GM18502 (cell line): ENCODE measurements around the gene PAX7.

ENCODE experiments used
- ATAC-seq: cut with Tn5 transposase; IDR thresholded peaks from one replicate; pipeline ENCODE4 v1.9.1; 2021; ENCODE audit warnings: mild to moderate bottlenecking; ENCODE audit not compliant: unreplicated experiment, poor library complexity

The PAX7 gene

DNA sequence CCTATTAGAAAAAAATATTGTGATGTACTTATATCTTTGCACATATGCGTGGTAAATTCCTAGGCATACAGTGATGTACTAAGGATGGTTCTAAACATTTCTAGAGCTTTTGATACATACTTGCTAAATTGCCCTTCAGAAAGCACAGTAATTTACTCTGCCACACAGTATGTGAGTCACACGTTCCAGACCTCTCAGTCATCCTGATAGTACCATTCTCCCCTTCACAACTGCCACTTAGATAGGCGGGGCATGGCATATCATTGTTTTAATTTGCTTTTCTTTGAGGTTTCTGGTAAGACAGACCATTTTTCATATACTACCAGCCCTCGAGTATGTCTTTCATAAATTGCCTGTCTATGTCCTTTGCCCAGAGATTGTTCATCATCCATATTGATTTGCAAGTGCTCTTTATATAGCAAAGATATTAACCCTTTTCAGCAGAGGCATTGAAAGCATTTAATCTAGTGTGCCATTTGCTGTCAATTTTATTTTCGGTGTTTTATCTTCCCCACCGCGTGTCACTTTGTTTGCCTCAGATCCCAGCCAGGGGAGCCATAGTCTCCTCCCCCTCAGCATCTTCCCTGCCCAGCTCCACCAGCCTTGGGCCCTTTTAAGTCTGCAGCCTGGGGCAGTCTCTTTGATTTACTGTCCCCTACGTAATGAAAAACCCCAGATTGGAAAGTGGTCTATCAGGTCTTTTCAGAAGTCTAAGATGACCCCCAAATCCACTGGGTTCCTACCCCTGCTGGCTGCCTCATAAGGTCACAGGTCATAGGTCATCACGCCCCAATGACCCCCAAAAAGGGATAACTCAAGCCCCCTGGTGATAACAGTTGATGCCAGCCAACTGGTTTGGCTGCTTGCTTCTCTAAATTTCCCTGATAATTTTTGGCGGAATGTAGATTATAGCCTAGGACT, 11.8 kb upstream of the PAX7 start:
- ATAC-seq = no peak

DNA sequence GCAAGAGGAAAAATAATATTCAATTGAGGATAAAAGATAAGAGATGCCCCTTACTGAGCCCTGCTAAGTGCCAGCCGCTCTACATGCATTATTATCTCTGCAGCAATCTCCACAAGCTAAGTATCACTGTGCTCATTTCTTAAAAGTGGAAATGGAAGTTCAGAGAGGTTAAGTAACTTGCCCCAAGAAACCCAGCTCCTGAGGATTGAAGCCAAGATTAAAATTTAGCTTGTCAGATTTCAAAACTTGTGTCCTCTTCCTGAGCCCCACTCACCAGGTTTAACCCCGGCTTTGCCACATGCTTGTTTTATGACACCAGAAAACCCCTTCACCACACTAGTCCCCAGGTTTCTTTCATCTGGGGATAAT, 11.2 kb upstream of the PAX7 start:
- no peak for ATAC-seq

DNA sequence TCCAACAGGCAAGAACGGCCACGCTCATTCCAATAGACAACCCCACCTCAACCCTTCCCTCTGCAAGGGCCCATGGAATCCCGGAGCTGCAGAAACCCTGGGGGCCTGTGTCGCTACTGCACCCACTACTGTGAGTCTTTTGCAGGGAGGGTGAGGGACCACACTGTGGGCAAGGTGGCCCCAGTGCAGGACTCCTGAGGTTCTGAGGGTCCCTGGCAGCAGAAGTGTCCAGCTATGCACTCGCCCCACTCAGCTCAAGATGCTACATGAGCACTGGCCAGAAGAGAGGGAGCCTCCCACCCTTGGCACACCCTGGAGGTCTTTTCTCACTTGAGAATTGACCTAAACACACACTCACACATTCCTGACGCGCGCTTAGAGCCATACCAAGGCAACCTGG, 2.1 kb upstream of the PAX7 start:
- ATAC-seq = no peak

DNA sequence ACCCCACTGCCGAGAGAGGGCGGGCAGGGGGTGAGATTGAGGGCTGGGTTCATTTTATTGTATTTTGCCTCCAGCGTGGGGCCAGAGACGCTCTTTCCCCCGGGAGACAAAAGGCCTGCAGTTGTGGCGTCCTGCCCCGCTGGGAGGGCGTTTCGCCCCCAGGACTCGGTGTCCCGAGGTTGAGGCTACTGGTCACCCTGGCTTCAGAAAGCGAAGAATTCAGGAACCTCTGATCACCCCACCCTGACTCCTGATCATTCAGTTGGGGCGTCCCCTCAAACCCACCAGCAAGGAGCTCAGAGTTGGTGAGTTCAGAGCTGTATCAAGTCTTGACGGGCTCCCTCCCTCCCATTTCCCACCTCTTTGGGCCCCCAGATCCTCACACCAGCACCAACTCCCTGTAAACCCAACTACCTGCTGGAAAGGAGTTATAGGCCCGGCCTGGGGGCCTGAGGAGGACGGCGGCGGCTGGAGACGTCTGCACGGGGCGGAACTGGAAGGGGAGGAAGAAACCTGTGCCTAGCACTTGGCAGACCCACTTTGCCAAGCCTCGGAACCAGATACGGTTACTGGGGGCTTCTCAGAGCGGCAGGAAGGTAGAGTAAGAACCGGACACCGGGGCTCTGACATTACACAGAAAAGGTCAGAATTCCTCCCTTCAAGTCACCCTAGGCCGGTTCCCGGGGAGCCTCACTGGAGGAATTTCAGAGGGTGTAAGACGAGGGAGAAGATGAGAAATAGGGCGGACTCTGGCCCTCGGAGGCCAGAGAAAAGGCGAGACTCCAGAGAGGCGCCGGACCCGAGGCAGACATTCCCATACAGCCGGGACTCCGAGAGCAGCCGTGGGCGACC, 761 bp upstream of the PAX7 start:
- ATAC-seq = no peak

DNA sequence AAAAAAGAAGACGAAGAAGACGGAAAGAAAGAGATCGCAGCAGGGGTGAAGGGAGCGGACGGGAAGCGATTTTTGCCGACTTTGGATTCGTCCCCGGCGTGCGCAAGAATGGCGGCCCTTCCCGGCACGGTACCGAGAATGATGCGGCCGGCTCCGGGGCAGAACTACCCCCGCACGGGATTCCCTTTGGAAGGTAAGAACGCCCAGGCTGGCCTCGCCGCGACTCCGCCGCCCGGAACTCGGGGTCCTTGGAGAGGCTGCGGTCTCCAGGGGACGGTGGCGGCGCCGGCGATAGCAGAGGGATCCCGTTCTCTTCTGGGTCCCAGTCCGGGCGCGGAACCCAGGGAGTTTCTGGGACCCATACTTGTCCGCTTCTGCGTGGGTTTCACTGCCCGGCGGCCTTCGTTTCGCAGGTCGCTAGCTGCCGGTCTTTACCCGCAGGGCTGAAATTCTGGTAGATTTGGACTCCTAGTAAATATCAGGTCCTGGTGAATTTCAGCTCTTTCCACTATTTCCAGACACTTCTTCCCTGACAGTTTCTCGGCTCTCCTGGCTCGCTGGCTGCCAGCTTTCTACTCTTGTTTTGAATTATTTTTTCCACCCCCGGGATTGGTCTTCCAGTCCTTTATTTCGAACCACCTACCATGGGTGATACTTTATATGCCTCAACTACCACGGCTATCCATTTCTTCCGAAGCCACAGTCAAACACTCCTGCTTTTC, 1.0 kb downstream of the PAX7 start:
- ATAC-seq = no peak

DNA sequence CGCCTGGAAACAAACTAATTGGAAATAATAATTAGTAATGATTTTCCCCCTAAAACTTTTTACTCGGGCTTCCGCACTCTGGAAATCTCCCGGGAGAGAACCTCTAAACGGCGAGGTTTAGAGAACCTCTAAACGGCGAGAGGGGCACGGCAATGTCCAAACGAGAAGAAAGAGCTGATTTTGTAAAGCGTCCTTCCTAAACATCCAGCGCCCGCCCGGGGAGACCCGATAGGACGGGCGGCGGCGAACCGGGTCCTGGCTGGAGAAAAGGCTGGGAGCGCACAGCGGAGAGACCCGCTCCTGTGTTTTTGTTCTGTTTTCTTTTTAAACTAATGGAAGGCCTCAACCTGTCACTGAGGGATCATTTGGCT, 1.6 kb downstream of the PAX7 start:
- ATAC-seq = no peak

DNA sequence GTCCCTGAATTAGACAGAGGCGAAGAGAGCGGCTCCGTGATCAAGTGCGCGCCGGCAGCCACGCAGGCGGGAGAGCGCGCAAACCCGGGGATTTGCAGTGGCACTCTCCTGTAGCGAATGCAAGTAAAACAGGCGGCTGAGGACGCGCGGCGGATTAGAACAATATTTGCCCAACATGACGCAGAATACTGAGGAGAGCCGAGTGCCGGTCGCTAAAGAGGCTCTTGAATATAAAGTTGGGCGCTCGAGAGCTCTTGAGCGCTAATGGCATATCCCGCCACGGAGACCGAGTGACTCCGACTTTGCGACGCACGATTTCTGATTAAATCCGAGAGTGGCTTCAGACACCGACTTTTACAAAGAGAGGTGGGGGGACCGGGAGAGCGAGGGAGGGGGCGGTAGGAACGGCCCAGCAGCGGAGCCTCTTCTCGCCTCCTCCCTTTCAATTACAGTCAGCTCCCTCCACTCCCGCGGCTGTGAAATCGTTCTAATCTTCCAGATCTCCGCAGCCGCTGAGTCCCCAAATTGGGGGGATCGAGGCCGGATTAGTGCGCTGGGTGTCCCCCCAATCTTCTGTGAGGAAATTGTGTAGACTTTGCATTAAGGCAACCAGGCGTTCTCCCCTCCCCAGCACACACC, 2.3 kb downstream of the PAX7 start:
- no peak for ATAC-seq

DNA sequence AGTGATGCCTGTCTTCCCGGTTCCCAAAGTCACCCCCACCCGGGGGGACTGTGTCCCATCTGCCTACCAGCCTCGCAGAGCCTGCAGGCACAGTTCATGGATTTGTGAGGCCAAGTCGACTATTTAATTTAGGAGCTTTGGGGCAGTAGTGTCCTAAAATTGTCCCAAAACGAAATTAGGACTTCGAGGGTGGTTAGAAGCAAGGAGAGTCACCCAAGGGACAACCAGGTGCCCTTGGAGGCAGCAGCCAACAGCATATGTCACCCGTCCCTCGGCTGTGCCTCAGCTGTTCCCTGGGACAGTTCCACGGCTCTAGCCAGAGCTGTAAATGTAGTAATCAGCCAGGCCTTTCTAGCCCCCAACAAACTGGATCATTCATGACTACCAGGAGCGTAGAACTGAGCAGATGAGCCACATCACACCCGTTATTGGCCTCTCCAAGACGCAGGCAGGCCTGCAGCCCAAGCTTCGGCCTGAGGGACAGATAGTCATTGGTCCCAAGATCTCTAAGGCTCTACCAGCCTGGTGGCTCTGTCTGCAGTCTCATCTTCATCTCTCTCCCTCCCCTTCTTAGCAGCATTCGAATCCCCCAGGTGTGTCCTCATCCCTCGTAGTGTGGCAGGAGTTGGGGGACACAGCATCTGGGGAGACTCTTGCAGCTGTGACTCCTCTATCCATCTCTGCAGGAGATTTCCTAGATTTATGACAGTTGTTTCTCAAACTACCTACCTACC, 2.9 kb downstream of the PAX7 start:
- no peak for ATAC-seq

DNA sequence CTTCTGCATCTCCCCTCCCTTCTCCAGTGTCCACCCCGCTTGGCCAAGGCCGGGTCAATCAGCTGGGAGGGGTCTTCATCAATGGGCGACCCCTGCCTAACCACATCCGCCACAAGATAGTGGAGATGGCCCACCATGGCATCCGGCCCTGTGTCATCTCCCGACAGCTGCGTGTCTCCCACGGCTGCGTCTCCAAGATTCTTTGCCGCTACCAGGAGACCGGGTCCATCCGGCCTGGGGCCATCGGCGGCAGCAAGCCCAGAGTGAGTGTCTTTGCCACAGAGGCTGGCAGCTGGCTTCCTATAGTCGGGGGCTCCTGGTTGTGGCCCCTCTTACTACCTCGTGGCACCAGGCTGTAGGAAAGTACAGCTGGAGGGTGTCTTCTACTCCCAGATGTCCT, 3.6 kb downstream of the PAX7 start:
- no peak for ATAC-seq

DNA sequence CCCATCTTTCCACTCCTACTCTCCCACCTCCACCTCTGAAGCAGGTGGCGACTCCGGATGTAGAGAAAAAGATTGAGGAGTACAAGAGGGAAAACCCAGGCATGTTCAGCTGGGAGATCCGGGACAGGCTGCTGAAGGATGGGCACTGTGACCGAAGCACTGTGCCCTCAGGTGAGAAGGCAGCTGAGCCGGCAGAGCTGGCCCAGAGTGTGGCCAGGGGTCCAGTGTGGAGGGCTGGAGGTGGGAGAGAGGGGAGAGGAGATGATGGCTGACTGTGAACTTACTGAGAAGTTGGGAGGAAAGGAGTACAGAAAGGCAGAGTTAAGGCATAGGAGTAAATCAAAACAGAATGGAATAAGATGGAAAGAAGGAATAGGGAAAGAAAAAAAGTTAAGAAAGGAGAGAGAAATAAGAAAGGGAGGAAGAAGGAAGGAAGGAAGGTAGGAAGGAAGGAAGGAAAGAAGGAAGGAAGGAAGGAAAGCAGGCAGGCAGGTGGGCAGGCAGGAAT, 4.5 kb downstream of the PAX7 start:
- ATAC-seq = no peak

DNA sequence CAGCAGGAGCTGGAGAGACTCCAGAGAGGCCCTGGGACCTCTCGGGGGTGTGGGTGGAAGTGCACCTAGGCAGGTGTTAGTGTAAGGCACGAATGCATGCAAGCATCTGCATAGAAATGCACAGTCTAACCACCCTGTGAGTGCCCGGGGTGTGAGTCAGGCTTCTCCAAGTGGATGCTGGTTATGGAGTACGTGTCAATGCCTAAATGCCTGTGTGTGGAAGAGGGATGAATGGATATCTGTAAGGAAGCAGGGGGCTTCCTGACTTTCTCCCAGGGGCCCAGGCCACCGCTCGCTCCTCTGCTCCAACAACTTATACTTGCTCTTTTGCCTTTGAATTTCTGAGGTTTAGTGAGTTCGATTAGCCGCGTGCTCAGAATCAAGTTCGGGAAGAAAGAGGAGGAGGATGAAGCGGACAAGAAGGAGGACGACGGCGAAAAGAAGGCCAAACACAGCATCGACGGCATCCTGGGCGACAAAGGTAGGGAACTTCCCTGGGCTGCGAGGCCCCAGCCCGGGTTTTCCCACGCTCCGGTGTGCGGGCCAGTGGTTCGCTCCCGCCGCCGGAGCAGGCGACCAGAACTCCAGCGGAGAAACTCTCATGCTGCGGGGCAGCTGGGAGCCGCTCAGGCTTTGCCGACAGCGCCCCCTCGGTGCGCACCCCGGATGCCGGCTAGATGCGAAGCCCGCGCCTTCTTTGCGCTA, 5.4 kb downstream of the PAX7 start:
- no peak for ATAC-seq

DNA sequence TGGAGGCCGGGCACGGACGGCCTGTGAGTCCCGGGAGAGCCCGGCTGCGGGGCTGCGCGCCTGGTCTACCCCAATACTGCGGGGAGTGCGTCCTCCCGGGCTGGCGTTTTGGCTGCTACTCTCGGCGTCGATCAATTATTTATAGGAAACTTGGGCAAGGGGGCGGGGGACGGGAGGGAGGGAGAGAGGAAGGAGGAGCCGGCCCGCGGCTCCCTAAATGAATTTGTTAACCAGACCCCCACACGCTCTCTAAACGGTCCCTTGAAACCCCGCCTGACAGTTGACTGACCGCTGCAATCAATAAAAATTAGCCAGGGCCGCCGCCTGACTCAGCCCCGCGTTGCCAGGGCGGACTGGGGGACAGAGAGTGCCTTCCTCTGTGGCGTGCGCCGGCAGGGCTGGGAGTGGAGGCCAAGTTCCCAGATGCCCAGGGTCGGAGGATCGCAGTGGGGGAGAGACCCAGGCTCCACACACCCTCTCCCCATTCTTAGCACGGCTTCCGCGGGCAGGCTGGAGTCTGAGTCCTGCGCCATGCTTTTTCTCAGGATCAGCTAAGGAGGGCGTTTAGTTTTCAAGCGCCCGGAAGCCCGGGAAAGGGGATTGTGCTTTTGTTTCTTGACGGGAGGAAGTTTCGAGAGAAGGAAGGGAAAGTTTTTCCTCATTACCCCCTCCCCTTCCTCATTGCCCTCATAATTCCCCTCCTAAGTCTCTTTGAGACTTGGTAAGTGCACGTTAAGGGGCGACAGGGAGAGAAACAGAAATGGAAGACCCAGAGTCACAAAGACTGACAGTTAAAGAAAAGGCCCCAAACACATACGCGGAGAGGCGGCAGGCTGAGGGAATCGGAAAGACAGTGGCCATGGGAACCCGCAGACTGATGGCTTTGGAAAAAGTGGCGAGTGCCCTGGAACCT, 6.2 kb downstream of the PAX7 start:
- ATAC-seq = no peak

DNA sequence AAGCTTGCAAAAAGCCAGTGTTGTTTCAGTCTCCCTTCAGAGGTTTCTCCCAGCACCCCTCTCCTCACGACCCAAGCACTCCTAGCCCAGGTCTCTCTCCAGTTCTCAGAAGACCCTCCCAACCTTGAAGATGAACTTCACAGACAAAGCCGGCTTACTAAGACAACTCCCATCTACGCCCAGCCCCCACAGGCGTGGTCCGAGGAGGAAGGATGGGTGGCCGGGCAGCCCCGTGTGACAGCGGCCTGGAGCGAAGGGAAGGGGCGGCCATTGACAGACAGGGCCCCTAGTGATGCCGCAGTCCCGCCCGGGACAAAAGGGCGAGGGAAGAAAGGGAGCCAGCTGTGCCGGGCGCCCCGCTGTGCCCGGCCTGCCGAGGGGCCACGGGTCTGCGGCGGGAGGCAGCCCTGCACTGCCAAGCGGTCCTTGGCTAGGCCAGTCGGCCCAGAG, 6.9 kb downstream of the PAX7 start:
- ATAC-seq = no peak

DNA sequence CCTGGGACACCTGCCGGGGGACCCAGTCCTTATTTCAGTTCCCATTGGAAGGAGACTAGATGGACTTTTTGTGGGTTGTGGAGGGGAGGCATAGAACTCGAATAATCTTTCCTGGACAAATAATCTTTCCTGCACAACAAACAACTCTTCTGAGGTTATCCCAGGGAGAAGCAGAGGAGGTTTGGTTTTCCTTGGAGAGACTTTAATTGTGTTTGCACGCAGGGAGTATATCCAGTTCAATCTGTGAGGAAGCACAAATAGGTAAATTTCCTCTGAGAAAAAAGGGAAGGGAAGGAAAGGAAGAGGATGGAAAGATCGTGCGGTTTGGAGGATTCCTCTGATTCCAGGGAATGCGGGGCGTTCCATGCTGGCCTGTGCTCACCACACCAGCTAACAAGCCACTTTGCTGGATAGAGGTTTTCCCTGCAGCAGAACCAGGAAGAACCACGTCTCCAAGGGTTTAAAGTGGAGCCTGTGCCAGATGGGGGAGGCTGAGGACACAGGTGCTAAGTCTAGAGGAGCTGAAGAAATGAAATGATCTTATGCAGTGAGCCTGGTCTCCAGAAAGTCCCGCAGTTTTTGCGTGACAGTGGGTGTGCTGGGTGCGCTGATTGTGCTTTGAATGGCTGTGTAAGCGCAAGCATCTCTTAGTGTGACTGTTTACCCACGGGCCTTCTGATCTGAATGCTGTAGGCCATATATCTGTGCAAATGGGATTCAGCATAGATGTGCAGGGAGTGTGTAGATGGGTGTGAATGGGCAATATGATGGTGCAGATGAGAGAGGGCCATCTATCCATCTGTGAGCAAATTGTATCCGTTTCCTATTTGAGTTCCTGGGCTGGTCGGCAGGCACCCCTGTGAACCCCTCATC, 7.6 kb downstream of the PAX7 start:
- no peak for ATAC-seq

DNA sequence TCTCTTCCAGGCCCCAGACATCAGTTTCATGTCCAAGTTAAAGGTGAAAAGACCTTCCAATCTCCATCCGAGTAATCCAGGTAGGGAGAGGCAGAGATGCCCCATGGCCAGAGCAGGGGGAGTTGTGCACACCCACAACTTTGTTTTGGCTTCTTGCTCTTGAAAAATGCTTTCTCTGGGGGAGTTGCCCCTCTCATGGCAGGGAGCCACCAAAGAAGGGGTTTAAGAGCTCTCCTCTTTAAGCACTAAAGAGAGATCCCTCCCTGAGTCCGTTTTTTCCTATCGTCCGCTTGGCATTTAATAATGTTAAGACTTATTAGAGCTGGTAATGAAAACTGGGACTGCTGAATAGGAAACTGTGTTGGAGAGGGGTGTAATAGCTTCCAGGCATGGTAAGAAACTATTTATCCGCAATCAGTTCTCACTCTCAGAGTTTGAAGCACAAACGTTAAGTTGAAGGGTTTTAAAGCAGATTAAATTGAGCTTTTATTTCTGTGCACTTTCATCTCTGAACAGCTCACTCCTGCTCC, 8.3 kb downstream of the PAX7 start:
- no peak for ATAC-seq

DNA sequence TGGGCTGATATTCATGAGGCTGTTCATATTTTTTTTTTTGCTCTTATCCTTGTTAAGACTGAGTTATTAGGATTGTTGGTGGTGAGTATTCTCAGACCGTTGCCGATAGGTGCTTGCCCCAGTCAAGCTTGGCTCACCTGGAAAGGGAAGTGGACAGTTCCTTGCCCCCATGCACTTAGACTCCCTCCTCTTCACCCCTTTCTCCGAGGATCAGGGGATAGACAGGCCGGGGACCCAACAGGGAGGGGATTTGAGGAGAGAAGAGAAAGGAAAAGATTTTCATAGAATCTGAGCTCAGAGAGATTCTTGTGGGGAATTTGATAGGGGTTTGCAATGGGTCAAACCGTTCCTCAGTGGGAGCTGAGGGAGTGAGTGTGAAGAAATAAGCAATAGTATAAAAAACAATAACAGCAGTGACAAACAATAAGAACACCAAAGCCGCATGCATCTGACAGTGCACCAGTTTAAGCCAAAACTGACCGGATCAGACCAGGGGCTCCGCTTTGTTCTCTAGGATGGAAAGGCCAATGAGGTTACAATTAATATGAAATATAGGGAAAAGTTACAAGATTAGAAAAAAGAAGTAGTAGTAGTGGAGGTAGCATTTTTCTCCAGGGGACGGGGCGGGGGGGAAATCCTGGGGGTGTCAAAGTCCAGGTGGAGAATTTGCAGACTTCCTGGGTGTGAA, 8.9 kb downstream of the PAX7 start:
- no peak for ATAC-seq
